Choroid plexus epithelial cell (primary cell): Measurements from ENCODE around the gene PAX1.

Source experiments
- DNase-seq: peaks from one replicate; pipeline ENCODE4 v3.0.0-alpha.2; 2010; ENCODE audit warnings: low read depth
- H3K4me3 ChIP-seq: 2 replicates; pipeline ENCODE4 v1.5.1; 2011; ENCODE audit warnings: low read depth, mild to moderate bottlenecking, control low read depth, low read length, moderate library complexity
- CTCF ChIP-seq: conservative IDR thresholded peaks from 2 replicates; pipeline ENCODE4 v1.5.1; 2011; ENCODE audit warnings: low read depth, mild to moderate bottlenecking, control low read depth, inconsistent platforms, low read length, moderate library complexity

PAX1 gene

GRCh38 chr20:21713470-21713869, 8.0 kb downstream of the PAX1 start:
- H3K4me3 ChIP-seq = no peak overlapping the region
- no peak for DNase-seq
- no peak for TF ChIP-seq CTCF

- no peak overlapping the region for H3K4me3 ChIP-seq
- TF ChIP-seq CTCF = no peak
- DNase-seq = no peak
Measured at GRCh38 chr20:21713901-21714296, 8.4 kb downstream of the PAX1 start.

- H3K4me3 ChIP-seq = no peak overlapping the region
- no peak for DNase-seq
- no peak for TF ChIP-seq CTCF
Measured at GRCh38 chr20:21714297-21715192, 9.1 kb downstream of the PAX1 start.

GRCh38 chr20:21715193-21715881, 9.9 kb downstream of the PAX1 start:
- no peak overlapping the region for H3K4me3 ChIP-seq
- DNase-seq = no peak
- no peak for TF ChIP-seq CTCF

- TF ChIP-seq CTCF = peak; percentile 75
- H3K4me3 ChIP-seq = no peak overlapping the region
- peak; percentile 82 for DNase-seq
Measured at GRCh38 chr20:21719592-21720214, 14.2 kb downstream of the PAX1 start.

- TF ChIP-seq CTCF = no peak
- H3K4me3 ChIP-seq = no peak overlapping the region
- no peak for DNase-seq
Measured at GRCh38 chr20:21725892-21726291, 20.4 kb downstream of the PAX1 start.
